ENCODE measurements around the gene FOXN1.

Gene FOXN1

GRCh38 chr17:28584434-28584833 is 78.3 kb downstream of the FOXN1 start:
- no peak for DNase-seq (ENCODE audit: extremely low spot score)
- TF ChIP-seq CTCF (IDR thresholded peaks at IDR 0.05; ENCODE audit: control extremely low read depth, extremely low read depth, low read depth, missing control alignments) = no peak
- CTCF ChIA-PET = interaction anchor here (0.6 to 2.8 kb wide), 4 partner anchors 13 to 37 kb away, joined by 3 to 7 read pairs (median 5); partner anchors contain the start of gene PIGS
- POLR2A ChIA-PET = interaction anchor here (1.1 kb wide), 1 partner anchor 8 kb away, joined by 5 read pairs; the partner anchor contains the start of gene ALDOC

- TF ChIP-seq CTCF (IDR thresholded peaks at IDR 0.05; ENCODE audit: control extremely low read depth, extremely low read depth, low read depth, missing control alignments) = no peak
- ChIA-PET POLR2A (no interaction called here), CTCF (interaction anchor here (1.2 to 2.8 kb wide), 2 partner anchors 12 to 38 kb away, joined by 3 to 7 read pairs; no protein-coding TSS in a partner anchor)
- DNase-seq (ENCODE audit: extremely low spot score) = no peak
Observed at GRCh38 chr17:28585851-28586250, 79.7 kb downstream of the FOXN1 start.
